GM04503 (cell line): ENCODE results near the gene GOLGA8T.
"Not testable (repeated sequence)": the region's sequence is repeated elsewhere in the genome, so short reads cannot be mapped to it uniquely, and the experiment has no call there.

Source experiments
- DNase-seq: peaks from one replicate; pipeline ENCODE4 v3.0.0-alpha.2; 2012; ENCODE audit warnings: low read depth

GOLGA8T gene, protein sequence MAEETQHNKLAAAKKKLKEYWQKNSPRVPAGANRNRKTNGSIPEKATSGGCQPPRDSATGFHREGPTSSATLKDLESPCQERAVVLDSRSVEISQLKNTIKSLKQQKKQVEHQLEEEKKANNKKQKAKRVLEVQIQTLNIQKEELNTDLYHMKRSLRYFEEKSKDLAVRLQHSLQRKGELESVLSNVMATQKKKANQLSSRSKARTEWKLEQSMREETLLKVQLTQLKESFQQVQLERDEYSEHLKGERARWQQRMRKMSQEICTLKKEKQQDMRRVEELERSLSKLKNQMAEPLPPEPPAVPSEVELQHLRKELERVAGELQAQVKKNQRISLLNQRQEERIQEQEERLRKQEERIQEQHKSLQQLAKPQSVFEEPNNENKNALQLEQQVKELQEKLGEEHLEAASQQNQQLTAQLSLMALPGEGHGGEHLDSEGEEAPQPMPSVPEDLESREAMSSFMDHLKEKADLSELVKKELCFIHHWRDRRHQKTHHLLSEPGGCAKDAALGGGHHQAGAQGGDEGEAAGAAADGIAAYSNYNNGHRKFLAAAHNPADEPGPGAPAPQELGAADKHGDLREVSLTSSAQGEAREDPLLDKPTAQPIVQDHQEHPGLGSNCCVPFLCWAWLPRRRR

DNA sequence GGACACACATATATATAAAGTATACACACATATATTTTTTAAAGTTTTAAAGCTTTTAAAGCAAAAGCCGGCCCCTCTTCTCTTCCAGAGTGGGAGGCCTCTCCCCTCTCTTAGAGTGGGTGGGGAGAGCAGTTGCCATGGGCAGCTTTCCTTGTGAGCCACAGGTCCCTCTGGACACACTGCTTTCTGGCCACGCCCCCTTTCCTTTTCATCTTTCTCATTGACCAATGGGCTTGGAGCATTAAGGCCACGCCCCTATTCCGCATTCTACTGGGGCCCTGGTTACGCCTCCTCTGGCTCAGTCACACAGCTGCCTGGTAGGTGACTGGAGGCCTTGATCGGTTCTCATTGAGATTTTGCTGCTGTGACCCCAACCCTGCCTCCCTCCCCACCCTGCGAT is at the start of gene GOLGA8T:
GOLGA8T (plus strand) TSS at position 301 of the 400 bp plus-strand sequence; CDS start at position 399, 98 bp downstream.
- not testable (repeated sequence) for DNase-seq

DNA sequence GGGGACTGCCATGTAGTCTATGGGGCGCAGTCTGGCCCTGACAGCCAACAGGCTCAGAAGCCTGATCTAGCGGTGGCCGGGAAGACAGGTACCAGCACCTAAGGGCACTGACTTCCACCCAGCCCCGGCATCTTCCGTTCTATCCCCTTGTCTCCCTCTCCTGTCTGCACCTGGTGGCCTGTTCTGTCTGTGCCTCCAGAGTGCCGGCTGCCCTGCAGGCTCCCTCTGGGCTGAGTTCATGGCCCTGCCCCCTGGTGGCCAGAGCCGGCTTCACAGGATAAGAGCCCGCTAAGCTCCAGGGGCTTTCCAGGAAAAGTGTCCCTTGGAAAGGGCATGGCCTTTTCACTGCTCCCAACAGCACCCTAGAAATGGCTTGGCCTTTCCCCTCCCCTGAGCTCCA is 37.0 kb upstream of the GOLGA8T start:
- not testable (repeated sequence) for DNase-seq

DNA sequence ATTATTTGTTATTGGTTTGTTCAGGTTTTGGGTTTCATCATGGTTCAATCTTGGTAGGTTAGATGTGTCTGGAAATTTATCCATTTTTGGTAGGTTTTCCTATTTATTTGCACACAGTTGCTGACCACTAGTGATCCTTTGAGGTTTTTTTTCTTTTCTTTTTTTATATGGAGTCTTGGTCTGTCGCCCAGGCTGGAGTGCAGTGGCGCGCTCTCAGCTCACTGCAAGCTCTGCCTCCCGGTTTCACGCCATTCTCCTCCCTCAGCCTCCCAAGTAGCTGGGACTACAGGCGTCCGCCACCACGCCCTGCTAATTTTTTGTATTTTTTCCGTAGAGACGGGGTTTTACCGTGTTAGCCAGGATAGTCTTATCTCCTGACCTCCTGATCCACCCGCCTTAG is 32.0 kb upstream of the GOLGA8T start:
- DNase-seq: not testable (repeated sequence)

DNA sequence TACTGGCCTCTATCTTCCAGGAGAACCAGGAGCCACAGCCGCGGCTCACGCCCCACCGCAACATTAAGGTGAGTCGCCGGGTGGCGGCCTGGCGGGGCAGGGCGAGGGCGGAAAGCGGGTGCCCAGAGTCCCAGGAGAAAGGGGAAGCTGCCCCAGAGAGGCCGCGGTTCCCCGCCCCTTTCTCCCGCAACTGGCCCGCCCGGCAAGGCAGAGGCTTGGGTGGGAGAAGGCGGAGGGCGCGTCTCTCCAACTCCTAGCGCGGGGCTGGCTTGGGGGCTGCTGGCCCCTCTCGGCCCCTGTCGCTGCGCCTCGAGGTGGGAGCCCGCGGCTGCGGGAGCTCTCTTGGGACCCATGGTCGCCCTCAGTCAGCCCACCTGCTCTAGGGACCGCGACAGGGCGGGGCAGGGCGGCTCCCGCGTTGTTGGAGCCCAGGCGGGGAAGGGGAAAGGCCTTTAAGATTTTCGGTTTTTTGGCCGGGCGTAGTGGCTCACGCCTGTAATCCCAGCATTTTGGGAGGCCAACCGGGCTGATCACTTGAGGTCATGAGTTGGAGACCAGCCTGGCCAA is 30.8 kb upstream of the GOLGA8T start:
- not testable (repeated sequence) for DNase-seq

DNA sequence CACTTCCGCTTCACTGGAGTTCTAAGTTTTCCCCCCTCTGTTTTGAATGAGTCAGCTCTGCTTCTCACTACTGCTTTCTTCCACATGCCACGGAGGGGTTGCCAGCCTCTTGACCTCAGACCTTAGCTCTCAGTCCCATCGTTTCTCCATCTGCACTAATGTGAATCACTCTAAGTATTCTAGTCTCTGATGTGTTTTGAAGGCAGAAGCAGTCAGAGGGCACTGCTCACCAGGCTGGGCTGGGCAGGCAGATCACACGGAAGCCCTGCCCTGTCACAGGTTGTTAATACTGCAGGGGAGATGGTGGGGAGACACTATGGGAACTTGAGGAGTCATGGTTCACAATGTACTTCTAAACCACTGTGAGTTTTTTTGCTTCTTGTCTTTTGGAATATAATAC is 24.3 kb upstream of the GOLGA8T start:
- DNase-seq: not testable (repeated sequence)

DNA sequence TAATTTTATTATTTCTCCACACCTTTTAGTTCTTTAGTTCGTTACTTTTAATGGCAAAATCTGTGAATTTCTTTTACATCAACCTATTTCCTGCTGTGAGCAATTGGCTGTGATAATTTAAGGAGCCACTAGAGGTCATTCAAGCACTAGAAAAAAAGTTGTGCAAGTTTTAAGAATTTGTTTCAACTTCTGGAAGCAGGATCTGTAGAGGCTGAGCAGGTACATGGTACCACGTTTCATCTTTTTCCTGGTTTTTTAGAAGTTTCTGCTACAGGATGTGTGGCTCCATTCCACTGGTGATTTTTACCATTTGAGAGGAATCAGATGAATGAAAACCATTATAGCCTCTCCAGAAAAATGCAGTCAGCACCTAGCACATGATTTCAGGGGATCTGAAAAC is 4.8 kb upstream of the GOLGA8T start:
- DNase-seq: not testable (repeated sequence)

DNA sequence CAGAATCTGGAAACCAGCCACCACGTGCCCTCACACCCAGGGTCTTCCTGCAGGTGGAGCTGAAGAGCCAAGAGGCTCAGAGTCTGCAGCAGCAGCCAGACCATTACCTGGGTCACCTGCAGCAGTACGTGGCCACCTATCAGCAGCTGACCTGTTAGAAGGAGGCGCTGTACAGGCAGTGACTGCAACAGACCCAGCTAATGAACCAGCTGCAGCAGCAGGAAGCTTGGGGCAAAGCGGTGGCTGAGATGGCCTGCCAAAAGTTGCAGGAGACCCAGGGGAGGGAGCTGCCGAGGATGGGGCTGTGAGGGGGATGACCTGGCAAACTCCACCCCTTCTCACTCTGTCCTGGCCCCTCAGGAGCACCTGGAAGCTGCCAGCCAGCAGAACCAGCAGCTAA is 8.4 kb downstream of the GOLGA8T start:
- not testable (repeated sequence) for DNase-seq

DNA sequence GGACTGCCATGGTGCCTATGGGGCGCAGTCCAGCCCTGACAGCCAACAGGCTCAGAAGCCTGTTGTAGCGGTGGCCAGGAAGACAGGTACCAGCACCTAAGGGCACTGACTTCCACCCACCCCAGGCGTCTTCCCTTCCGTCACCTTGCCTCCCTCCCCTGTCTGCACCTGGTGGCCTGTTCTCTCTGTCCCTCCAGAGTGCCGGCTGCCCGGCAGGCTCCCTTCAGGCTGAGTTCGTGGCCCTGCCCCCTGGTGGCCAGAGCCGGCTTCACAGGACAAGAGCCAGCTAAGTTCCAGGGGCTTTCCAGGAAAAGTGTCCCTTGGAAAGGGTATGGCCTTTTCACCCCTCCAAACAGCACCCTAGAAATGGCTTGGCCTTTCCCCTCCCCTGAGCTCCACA is 15.0 kb downstream of the GOLGA8T start:
- not testable (repeated sequence) for DNase-seq

DNA sequence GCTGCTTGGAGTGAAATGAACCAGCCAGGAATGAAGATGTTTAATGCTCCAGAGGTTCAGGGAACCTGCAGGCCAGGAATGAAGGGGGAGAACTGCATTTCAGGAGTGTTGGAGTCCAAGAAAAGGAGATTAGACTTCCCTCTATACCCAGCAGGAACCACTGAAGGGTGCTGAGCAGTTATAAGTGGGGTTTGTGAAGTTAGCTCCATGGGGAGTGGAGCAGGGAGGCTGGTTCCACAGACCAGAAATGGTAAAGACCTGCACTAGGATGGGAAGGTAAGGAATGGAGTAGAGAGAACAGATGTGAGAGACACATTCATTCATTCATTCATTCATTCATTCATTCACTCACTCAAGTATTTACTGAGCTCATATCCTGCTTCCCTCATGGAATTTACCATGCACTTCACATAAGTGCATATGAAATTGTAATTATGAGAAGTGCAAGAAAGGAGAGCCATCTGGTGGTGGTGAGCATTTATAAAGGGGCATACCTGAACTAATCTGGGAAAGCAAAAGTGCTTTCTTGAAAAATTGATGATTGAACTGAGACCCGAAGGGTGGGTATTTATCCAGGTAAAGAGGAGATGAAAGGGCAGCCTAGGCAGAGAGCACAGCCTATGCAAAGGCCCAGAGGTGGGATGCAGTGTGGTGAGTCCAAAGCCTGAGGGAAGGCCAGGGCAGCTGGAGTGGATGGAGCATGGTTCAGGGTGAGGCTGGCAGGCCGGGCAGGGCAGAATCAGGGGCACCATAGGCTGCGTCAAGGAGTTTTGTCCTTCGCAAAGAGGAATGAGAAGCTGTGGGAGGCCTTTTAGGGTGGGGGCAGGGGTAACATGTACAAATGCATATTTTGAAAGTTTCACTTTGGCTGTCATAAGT is 27.9 kb downstream of the GOLGA8T start:
- not testable (repeated sequence) for DNase-seq

DNA sequence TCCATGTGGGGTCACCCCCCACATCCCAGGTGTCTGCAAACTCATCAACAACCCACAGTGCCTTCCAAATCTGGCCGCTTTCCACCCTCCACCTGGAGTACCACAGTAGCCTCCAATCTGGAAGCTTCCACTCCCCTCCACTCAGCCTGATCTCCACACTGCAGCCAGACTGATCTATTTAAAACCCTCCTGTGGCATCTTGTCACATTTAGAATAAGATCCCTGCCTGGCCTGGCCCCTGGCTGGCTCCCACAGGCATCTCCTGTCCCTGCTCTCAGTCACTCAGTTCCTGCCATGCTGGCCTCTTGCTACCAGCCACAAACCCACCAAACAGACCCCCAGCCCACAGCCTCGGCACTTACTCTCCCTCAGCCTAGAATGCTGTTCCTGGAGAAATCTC is 28.9 kb downstream of the GOLGA8T start:
- DNase-seq: not testable (repeated sequence)

DNA sequence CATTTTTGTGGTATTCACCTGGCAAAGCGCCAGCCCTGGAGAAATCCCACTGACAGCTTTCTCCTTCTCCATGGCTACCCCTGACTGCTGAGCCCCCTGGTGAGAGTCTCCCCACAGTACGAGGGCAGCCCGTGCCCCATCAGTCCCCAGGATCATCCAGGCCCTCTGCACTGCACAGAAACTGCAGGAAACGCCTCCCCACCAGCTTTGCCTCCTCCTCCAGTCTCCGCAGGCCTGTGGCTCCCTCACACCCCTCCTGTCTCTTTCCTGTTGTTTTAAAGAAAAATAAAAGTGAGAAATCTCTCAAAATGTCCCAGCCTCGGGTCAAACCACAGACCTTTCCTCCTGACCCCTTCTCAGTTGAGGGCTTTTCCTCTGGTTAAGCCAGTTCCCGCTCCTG is 29.4 kb downstream of the GOLGA8T start:
- not testable (repeated sequence) for DNase-seq

DNA sequence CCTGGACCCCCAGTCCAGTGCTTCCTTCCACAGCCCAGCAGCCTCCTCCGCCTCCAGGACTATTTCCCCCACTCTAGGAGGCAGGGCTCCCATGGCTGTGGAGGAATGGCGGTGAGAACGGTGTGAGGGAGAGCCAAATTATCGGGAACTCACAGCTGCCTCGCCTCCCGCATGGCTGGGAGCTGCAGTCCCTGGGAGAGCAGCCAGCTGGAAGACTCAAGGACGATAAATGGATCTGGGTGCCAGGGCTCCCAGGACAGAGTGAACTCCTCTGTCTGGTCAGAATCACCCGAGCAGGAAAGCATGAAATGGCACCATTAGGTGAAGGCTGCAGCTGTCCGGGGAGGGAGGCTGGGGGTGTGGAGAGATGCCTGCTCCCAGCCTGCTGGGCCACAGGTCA is 32.6 kb downstream of the GOLGA8T start:
- not testable (repeated sequence) for DNase-seq

DNA sequence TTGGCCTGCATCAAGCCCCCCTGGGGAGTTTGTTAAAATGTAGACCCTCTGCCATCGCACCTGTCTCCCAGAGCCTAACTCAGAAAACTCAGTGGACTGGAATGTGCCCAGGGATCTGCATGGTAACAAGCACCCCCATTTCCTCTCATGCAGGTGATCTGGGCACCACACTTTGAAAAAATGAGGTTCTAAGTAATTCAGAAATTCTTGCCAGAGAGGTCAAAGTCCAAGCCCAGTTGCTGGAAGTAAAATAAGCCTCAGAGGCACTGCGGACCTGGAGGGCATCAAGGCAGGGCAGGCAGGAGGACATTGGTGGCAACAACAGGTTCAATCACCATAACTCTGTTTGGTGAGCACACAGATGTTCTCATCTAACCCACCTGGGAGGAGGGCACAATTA is 33.0 kb downstream of the GOLGA8T start:
- not testable (repeated sequence) for DNase-seq

DNA sequence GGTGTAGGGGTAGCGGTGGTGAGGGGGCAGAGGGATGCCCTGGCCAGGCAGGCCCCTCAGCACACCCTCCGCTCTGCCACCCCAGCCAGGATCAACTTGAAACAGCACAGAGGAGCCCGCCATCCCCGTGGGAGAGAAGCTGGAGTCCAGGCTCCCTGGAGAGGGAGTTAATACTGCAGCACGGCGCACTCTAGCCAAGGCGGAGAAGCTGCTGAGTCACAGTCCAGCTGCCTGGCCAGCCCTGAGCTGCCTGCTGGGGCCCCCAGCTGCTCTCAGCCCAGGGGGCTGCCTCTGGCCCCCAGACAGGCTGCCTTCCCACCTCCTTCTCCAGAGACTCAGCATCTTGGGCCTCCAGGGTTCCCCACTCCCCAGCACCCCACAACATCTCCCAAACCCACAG is 36.6 kb downstream of the GOLGA8T start:
- DNase-seq: not testable (repeated sequence)

DNA sequence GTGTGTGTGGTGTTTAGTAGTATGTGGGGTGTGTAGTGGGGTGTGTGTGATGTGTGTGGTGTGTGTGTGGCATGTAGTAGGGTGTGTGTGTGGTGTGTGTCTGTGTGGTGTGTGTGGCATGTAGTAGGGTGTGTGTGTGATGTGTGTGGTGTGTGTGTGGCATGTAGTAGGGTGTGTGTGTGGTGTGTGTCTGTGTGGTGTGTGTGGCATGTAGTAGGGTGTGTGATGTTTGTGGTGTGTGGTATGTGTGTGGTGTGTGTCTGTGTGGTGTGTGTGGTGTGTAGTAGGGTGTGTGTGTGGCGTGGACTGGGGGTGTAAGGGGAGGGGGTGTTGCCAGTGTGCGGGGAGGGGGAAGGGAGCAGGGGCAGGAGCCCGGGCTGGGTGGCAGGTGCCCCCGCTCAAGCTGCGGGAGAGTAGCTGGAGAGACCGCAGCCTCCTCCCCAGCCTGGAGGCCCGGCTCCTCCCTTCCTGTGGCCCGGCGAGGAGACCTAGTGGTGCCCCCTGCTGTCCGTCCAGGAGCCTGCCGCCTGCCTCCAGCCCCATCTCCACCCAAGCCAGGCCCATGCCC is 38.3 kb downstream of the GOLGA8T start:
- DNase-seq: not testable (repeated sequence)

DNA sequence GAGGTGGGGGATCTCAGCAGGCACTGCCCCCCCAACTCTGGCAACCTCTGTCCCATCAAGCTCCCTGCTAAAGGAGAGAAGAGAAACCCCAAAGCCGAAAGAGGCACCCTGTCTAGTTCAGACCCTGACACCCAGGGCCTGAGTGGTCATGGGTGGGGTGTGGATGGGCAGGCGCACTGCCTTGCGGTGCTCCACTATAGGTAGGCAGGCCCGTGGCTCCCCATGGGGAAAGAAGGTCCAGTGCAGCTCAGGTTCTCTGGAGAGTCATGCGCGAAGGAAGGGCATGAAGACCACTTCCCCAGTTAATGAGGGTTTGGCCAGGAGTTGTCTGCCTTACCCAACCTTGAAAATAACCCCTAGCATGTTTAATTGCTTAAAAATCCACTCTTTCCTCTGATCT is 40.4 kb downstream of the GOLGA8T start:
- not testable (repeated sequence) for DNase-seq

DNA sequence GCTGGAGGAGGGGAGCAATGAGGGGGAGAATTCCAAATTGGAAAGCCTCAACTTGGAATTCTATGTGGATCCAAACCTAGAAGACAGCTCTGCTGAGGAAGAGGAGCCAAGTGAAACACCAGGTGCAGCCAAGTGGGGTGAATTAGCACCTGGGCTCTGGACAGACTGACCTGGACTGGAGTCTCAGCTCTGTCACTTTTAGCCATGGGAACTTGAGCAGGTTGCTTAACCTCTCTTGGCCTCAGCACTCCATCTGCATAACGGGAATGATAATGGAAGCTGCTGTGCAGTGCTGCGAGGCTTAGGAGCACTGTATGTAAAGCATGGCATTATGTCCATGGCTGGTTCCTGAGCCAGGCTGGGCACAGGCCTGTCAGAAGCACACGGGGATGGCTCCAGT is 41.8 kb downstream of the GOLGA8T start:
- DNase-seq: not testable (repeated sequence)

DNA sequence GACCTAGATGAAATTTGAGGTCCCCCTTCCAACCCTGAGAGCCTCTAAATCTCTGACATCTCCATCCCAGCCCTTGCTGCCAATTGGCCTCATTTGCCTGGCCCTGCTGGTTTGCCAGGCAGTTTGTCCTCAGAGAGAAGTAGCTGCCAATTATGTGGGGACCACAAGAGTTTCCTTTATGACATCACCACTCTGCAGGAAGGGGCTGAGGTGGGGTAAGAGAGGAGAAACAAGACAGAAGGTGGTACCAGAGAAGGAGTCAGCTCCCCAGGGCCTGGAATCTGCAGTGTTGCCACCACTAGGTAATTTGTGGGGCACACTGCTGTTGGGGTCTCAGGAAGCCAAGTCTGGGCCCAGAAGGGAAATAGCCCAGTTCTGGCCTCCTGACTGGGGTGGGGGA is 45.0 kb downstream of the GOLGA8T start:
- DNase-seq: not testable (repeated sequence)

DNA sequence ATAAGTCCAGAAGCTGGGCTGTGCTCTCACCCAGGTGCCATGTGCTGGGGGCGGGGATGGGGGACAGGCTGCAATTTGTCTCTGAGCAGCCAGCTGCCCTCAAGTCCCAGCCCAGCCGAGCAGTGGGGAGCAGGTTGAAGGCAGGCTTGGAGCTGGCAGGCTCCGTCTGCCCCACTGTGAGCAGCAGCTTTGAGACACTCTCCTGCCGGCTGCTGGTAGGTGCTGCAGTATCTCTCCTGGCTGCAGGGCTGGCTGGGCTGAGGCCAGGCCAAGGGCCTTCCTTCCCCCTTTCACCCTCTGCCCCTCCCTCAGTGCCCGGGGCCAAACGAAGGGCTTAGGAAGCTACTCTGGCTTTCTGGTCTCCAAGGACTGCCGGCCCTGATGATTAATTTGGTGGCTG is 50.6 kb downstream of the GOLGA8T start:
- not testable (repeated sequence) for DNase-seq

DNA sequence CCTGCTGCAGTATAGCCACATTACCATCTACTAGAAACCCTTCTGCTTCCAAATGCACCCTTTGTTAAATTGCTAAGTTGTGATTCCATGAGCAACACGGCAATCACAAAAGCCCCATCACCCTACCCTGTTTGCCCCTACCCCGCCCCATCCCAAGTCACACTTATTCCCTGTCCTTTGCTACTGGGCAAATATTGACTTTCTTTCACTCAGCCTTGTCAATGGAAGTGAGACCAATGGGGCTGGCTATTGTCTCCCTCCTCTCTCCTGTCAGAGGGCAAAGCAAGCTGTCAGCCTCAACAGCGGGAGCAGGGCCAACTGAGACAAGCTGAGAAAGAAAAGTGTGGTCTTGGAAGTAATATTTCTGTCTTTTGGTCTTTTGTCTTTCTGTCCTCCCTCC is 52.6 kb downstream of the GOLGA8T start:
- not testable (repeated sequence) for DNase-seq

DNA sequence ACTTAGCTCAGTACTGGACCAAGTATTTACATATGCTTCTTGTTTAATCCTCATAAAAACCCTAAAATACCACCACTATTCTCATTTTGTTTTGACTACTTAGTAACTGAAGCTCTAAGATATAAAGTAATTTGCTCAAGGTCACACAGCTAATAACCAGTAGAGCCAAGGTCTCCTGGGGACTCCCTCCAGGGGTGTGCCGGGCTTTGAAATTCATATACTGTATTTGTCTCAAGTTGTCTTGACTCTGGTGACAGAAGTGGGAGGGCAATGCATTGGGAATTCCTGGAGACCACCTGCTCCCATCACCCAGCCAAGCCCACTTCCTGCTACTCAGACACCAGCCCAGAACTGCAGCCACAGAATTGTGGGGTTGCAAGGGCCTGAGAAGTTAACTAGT is 54.9 kb downstream of the GOLGA8T start:
- DNase-seq: not testable (repeated sequence)

DNA sequence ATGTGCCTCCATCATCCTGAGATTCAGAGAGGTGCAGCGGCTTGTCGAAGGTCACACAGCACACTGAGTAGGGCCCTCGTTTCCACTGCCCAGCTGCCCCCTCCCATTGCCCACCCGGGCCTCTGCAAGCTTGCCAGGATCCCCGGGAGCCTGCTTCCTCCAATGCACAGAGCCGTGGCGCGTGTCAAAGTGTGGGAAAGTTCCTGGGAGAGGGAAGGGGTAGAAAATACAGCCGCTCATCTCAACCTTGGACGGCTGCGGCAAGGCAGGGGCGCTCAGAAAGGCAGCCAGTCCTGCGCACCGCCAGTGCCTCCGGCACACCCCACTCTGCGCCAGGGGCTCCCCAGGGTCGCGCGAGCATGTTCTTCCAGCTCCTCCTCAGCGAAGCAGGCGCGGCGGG is 56.3 kb downstream of the GOLGA8T start:
- not testable (repeated sequence) for DNase-seq
